Stomach (tissue), 4 donors: Measurements from ENCODE around the gene NTF4.

Experiments
- POLR2A ChIP-seq, 4 donors: fragments of 450-650 bp; IDR thresholded peaks; one replicate each; pipeline ENCODE4 v1.6.1; 2016; ENCODE audit warnings: antibody characterized with exemption in 4 of 4, control low read depth in 2 of 4, mild to moderate bottlenecking in 1 of 4, moderate library complexity in 1 of 4
- POLR2AphosphoS5 ChIP-seq, 3 donors: sonication (generic); formaldehyde crosslinking; IDR thresholded peaks; one replicate each; pipeline ENCODE4 v1.6.1; 2016; ENCODE audit warnings: antibody characterized with exemption in 3 of 3
- TF ChIP-seq, protein P1 (sequence below), 7 experiments: fragments of 450-650 bp in 4 of 7; fragments of 200-600 bp in 3 of 7; sonication (generic) in 3 of 7; IDR thresholded peaks; one replicate each; pipeline ENCODE4 v1.5.1; 2016 to 2019; ENCODE audit warnings: antibody characterized with exemption in 7 of 7, control low read depth in 2 of 7, mild to moderate bottlenecking in 1 of 7

DNA sequence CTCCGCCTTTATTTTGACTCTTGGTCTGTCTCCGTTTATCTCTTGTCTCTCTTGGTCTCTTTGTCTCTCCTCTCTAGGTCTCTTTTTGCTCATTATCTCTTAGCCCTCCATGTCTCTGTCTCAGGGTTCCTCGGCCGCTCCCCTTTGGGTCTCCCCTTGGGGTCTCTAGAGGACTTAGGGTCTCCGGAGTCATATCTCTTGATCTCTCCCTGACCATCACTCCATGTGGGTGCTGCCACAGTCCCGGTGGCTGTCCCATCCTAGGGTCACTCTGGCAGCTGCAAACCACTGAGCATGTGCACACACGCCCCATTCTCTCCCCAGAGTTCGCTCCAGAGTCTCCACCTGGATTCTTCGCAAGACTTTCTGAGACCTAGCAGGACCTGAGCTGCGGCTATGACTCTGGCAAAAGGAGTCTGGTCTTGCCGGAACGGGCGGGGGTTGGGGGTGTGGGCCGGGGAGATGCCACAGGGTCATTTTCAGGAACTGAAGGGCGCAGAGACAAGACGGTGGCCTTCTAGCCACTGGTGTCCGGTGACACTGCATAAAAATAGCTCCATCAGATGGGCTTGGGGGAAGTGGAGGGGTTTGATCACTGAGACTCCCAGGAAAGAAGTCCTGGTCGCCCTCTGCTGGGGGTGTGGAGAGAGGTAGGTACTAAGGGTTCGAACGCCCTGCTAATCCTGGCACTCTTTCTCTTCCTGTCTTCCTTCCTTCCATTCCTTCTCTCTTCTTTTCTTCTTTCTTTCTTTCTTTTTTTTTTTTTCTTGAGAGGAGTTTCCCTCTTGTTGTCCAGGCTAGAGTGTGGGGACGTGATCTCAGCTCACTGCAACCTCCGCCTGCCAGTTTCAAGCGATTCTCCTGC is 9.1 kb upstream of the NTF4 start:
- TF ChIP-seq, protein P1, sequence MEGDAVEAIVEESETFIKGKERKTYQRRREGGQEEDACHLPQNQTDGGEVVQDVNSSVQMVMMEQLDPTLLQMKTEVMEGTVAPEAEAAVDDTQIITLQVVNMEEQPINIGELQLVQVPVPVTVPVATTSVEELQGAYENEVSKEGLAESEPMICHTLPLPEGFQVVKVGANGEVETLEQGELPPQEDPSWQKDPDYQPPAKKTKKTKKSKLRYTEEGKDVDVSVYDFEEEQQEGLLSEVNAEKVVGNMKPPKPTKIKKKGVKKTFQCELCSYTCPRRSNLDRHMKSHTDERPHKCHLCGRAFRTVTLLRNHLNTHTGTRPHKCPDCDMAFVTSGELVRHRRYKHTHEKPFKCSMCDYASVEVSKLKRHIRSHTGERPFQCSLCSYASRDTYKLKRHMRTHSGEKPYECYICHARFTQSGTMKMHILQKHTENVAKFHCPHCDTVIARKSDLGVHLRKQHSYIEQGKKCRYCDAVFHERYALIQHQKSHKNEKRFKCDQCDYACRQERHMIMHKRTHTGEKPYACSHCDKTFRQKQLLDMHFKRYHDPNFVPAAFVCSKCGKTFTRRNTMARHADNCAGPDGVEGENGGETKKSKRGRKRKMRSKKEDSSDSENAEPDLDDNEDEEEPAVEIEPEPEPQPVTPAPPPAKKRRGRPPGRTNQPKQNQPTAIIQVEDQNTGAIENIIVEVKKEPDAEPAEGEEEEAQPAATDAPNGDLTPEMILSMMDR (IDR thresholded peaks at IDR 0.05) = no peak
- TF ChIP-seq POLR2A (IDR thresholded peaks at IDR 0.05) (no peak), POLR2AphosphoS5 (IDR thresholded peaks at IDR 0.05) (no peak)
